CD1c-positive myeloid dendritic cell (primary cell): ENCODE results near the gene ZC3H12A.
A peak's percentile ranks its signal among the peaks of the same experiment; 100 is the strongest.
"Not testable (repeated sequence)": the region's sequence is repeated elsewhere in the genome, so short reads cannot be mapped to it uniquely, and the experiment has no call there.

ENCODE experiments used
- DNase-seq: peaks from one replicate; pipeline ENCODE4 v3.0.0-alpha.2; 2016; ENCODE audit errors: extremely low spot score

Gene ZC3H12A

GRCh38 chr1:37502104-37502503 lies 27.7 kb downstream of the ZC3H12A start:
- no peak for DNase-seq

- DNase-seq = not testable (repeated sequence)
These were observed 28.4 kb downstream of the ZC3H12A start for GRCh38 chr1:37502791-37503190.

GRCh38 chr1:37506740-37507139 lies 32.4 kb downstream of the ZC3H12A start:
- no peak for DNase-seq

- no peak for DNase-seq
These were observed 34.8 kb downstream of the ZC3H12A start for GRCh38 chr1:37509181-37509580.

- DNase-seq = peak; percentile 24
These were observed 39.5 kb downstream of the ZC3H12A start for GRCh38 chr1:37513795-37514349.

GRCh38 chr1:37514350-37515184 lies 40.2 kb downstream of the ZC3H12A start, which contains the start of gene MEAF6:
MEAF6 (minus strand) TSS chr1:37514766; CDS start chr1:37514746, 20 bp downstream.
- peak; percentile 96 for DNase-seq

GRCh38 chr1:37515185-37516034 lies 41.0 kb downstream of the ZC3H12A start:
- DNase-seq = no peak

- no peak for DNase-seq
These were observed 43.2 kb downstream of the ZC3H12A start for GRCh38 chr1:37517569-37517968.

GRCh38 chr1:37518241-37518640 lies 43.9 kb downstream of the ZC3H12A start:
- DNase-seq = not testable (repeated sequence)

GRCh38 chr1:37518929-37519328 lies 44.5 kb downstream of the ZC3H12A start:
- not testable (repeated sequence) for DNase-seq

- no peak for DNase-seq
These were observed 45.2 kb downstream of the ZC3H12A start for GRCh38 chr1:37519613-37520012.

- DNase-seq = not testable (repeated sequence)
These were observed 55.5 kb downstream of the ZC3H12A start for GRCh38 chr1:37529888-37530287.

- not testable (repeated sequence) for DNase-seq
These were observed 58.2 kb downstream of the ZC3H12A start for GRCh38 chr1:37532418-37533156.

- no peak for DNase-seq
These were observed 59.1 kb downstream of the ZC3H12A start for GRCh38 chr1:37533317-37534093.
